EL (cell line): ENCODE measurements around the gene ZFP69.

Experiments
- DNase-seq: peaks from one replicate; pipeline ENCODE4 v3.0.0-alpha.2; 2016

ZFP69 gene

GRCh38 chr1:40508375-40509341 is 31.6 kb downstream of the ZFP69 start, which contains the start of gene EXO5:
Gene EXO5 (plus strand): TSS chr1:40508767. CDS start chr1:40514545, 5,778 bp downstream.
- DNase-seq, result peak; percentile 83

DNA sequence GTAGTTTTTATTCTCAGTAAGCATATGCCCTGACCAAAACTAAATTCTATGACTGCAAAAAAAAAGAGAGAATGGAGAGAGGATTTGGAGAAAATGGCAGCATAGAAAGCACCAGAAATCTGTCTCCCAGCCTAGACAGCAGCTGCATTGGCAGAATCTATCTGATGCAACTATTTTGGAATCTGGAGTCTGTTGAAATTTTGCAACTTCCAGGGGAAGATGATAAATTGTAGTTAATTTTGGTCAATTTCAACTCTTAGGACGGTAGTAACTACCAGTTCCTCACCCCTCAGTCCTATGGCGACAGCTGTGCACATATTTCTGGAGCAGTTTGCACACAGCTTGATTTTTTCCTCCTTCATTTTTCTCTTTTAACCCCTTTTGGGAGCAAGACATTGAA is 42.4 kb downstream of the ZFP69 start:
- DNase-seq, result no peak

DNA sequence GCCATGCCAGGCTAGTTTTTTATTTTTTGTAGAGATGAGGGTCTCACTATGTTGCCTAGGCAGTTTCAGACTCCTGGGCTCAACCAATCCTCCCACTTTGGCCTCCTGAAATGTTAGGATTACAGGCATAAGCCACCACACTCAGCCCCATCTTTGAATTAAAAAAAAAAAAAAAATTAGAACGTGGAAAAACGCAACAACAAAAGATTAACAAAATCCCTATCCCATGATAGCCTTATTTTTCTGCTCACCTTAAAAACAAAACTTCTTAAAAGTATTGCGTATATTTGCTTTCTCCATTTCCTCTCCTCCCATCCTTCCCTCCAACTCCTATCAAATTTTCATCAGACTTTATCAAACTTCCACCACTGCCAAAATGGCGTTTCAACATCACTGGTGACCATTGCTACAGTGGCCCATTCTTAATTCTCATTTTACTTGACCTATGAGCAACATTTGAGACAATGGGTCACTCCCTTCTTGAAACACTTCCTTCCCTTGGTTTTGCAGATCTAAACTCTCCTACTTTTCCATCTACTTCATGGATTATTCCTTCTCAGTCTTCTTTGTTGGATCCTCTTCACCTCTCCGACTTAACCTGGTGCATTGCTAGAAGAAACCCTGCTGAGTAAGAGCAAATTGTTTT is 53.8 kb downstream of the ZFP69 start:
- DNase-seq, result no peak

DNA sequence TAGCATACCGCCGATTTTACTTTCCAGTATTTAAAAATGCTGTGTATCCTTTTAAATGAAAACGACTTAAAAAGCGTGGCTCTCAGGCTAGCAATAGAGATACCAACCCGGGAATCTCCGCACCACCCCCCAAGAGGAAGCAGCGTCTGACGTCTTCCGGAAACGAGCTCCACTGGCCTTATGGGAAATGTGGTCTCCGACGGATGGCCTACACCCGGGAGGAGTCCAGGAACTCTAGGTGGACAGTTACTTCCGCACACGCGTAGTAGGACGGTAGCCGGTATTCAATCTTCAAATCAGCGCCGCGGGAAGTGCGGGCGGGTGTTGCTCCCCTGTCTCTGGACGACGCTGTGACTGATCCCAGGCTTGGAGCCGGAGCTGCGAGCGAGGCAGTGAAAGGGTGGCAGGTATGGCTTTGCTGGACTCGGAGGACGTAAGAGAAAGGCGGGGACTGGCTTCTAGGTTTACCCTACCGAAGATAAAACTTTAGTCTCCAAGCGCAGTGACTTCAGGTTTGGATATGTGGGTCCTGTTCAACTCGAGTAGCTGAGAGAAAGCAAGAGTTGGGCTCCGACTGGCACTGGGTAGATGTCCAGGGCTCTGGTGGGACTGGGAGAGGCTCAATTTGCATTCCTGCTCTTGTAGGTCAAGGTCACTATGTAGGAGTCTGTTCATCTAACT is 54.4 kb downstream of the ZFP69 start, which contains the start of gene ZNF684:
TSS of gene ZNF684 (plus strand) at position 257 of the 681 bp plus-strand sequence. CDS start 1,530 bp downstream, outside the sequence.
- DNase-seq, result peak; percentile 96

GRCh38 chr1:40532062-40532389 is 54.9 kb downstream of the ZFP69 start:
- no peak for DNase-seq

GRCh38 chr1:40532844-40533424 is 55.8 kb downstream of the ZFP69 start:
- DNase-seq, result peak; percentile 65

DNA sequence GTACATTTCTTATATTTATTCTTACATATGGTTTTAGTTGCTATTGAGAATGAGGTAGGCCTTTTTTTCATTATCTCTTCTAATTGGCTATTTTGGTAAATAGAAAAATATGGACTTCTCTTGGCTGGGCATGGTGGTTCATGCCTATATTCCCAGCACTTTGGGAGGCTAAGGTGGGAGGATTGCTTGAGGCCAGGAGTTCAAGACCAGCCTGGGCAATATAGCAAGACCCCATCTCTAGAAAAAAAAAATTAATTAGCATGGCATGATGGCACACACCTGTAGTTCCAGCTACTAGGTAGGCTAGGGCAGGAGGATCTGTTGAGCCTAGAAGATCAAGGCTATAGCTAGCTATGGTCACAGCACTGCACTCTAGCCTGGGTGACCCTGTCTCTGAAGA is 57.5 kb downstream of the ZFP69 start:
- DNase-seq, result no peak

DNA sequence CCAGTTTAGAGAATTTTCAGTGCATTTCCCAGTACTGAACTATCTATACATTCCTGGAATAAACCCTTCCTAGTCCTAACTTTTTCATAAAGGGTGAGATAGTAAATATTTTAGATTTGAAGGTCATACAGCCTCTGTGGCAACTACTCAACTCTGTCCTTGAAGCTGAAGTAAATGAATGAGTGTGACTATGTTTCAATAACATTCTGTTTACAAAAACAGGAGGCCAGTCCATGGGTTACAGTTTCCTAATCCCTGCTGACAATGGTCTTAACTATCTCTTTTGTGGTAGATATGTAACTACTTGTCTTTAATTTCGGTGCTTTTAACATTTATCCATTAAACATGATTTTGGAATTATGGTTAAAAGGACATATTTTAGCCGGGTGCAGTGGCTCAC is 58.6 kb downstream of the ZFP69 start:
- no peak for DNase-seq

GRCh38 chr1:40539338-40539737 is 62.2 kb downstream of the ZFP69 start:
- DNase-seq, result no peak
